Muscle of leg (tissue), 11 donors: Measurements from ENCODE around the gene G2E3. TPM values are rescaled to one million over a fixed set of nuclear protein-coding genes. Genes with fewer than 3 reads are reported as not detected.
"Not testable (repeated sequence)": the region's sequence is repeated elsewhere in the genome, so short reads cannot be mapped to it uniquely, and the experiment has no call there.

Source experiments
- DNase-seq: peaks from one replicate; pipeline ENCODE4 v3.0.0; 2013
- H3K27ac ChIP-seq: one replicate; pipeline ENCODE4 v1.5.1; 2013; ENCODE audit warnings: mild to moderate bottlenecking, low read length, control low read depth
- H3K27me3 ChIP-seq: one replicate; pipeline ENCODE4 v1.6.1; 2013; ENCODE audit warnings: low read length; ENCODE audit not compliant: control insufficient read depth, insufficient read depth
- H3K36me3 ChIP-seq: one replicate; pipeline ENCODE4 v1.6.1; 2013; ENCODE audit warnings: low read length; ENCODE audit not compliant: control insufficient read depth, insufficient read depth
- H3K4me1 ChIP-seq: one replicate; pipeline ENCODE4 v1.6.1; 2013; ENCODE audit warnings: low read length; ENCODE audit not compliant: control insufficient read depth, insufficient read depth
- H3K4me3 ChIP-seq: one replicate; pipeline ENCODE4 v1.5.1; 2013; ENCODE audit warnings: low read length, control low read depth
- H3K9me3 ChIP-seq: replicated peaks from 2 replicates; pipeline ENCODE4 v1.6.1; 2013; ENCODE audit warnings: low read depth, low read length; ENCODE audit not compliant: control insufficient read depth
- WGBS: methylation state at CpG from one replicate; pipeline ENCODE4 v1.1.5; 2013; ENCODE audit warnings: missing lambda C conversion rate; ENCODE audit not compliant: insufficient coverage; 5-methylcytosine and 5-hydroxymethylcytosine counted together
- polyA plus RNA-seq, 8 donors: library from polyadenylated mRNA; unstranded; fragments of 120-200 nt; gene quantifications; one replicate each; pipeline versions ENCODE4 v1.2.1 to v1.2.3, GENCODE V29; 2013; ENCODE audit warnings: inconsistent platforms in 1 of 8, low replicate concordance in 1 of 8; ENCODE audit not compliant: insufficient read length in 8 of 8, insufficient read depth in 1 of 8
- total RNA-seq: library from RNA; stranded (reverse); fragments of 120-200 nt; gene quantifications from one replicate; pipeline ENCODE4 v1.2.4, GENCODE V29; 2013

G2E3 gene
- total and polyA plus RNA-seq, 9 donors: 12.3 to 23.3 (median 18.1) TPM

GRCh38 chr14:30621354-30621939, 62.5 kb downstream of the G2E3 start:
- Histone ChIP-seq H3K27ac (peak overlapping the region; percentile 96), H3K9me3 (no peaks in the 10 kb centered on the region), H3K4me1 (peaks cover 5% of the 10 kb centered on the region), H3K27me3 (no peaks in the 10 kb centered on the region), H3K36me3 (peaks cover 2% of the 10 kb centered on the region), H3K4me3 (peak overlapping the region; percentile 90)
- WGBS: 4% methylated on average over 9 of the region's 17 CpGs
- peak; percentile 53 for DNase-seq

GRCh38 chr14:30621940-30622830, 63.2 kb downstream of the G2E3 start, which contains the start of gene SCFD1:
Gene SCFD1 (plus strand): TSS chr14:30622319. CDS start chr14:30622339, 20 bp downstream.
- Histone ChIP-seq H3K36me3 (peaks cover 2% of the 10 kb centered on the region), H3K4me3 (peak within 1 kb of the TSS; percentile 90), H3K4me1 (peaks cover 5% of the 10 kb centered on the region), H3K27me3 (no peaks in the 10 kb centered on the region), H3K27ac (peak within 1 kb of the TSS; percentile 96), H3K9me3 (no peaks in the 10 kb centered on the region)
- peak; percentile 98 for DNase-seq
- 0% methylated on average over 20 of the region's 35 CpGs for WGBS

GRCh38 chr14:30623412-30624131, 64.6 kb downstream of the G2E3 start:
- WGBS: no CpG with 5 or more reads among the region's 7 CpGs
- Histone ChIP-seq H3K9me3 (no peaks in the 10 kb centered on the region), H3K4me3 (peak overlapping the region; percentile 90), H3K4me1 (peaks cover 5% of the 10 kb centered on the region), H3K27ac (no peak overlapping the region), H3K36me3 (peaks cover 2% of the 10 kb centered on the region), H3K27me3 (no peaks in the 10 kb centered on the region)
- no peak for DNase-seq

- Histone ChIP-seq H3K4me1 (peaks cover 5% of the 10 kb centered on the region), H3K27me3 (no peaks in the 10 kb centered on the region), H3K9me3 (no peaks in the 10 kb centered on the region), H3K4me3 (no peak overlapping the region), H3K36me3 (peaks cover 2% of the 10 kb centered on the region), H3K27ac (no peak overlapping the region)
- no peak for DNase-seq
- 100% methylated on average over 1 of the region's 5 CpGs for WGBS
Measured at GRCh38 chr14:30624132-30624423, 65.1 kb downstream of the G2E3 start.

- no peaks in the 10 kb centered on the region for H3K27me3 ChIP-seq
- H3K27ac ChIP-seq: no peak overlapping the region
- WGBS: 100% methylated on average over 1 of the region's 3 CpGs
- DNase-seq: no peak
- H3K36me3 ChIP-seq: peaks cover 2% of the 10 kb centered on the region
- no peak overlapping the region for H3K4me3 ChIP-seq
- peaks cover 5% of the 10 kb centered on the region for H3K4me1 ChIP-seq
- H3K9me3 ChIP-seq: no peaks in the 10 kb centered on the region
Measured at GRCh38 chr14:30625533-30625932, 66.6 kb downstream of the G2E3 start.

- H3K27ac ChIP-seq, H3K9me3 ChIP-seq, H3K27me3 ChIP-seq, H3K4me1 ChIP-seq, DNase-seq, H3K4me3 ChIP-seq: not testable (repeated sequence)
- WGBS: no CpG with 5 or more reads among the region's 8 CpGs
- H3K36me3 ChIP-seq: peaks cover 11% of the 10 kb centered on the region
Measured at GRCh38 chr14:30629432-30629831, 70.5 kb downstream of the G2E3 start.

- Histone ChIP-seq H3K27me3 (no peaks in the 10 kb centered on the region), H3K9me3 (no peaks in the 10 kb centered on the region), H3K4me3 (no peak overlapping the region), H3K4me1 (peaks cover 5% of the 10 kb centered on the region), H3K36me3 (peaks cover 14% of the 10 kb centered on the region), H3K27ac (no peak overlapping the region)
- no peak for DNase-seq
Measured at GRCh38 chr14:30630248-30630647, 71.3 kb downstream of the G2E3 start.

- WGBS: no CpG with 5 or more reads among the region's 1 CpG
- no peaks in the 10 kb centered on the region for H3K4me1 ChIP-seq
- no peaks in the 10 kb centered on the region for H3K9me3 ChIP-seq
- H3K36me3 ChIP-seq: peaks cover 12% of the 10 kb centered on the region
- H3K27ac ChIP-seq: no peak overlapping the region
- no peak overlapping the region for H3K4me3 ChIP-seq
- DNase-seq: no peak
- no peaks in the 10 kb centered on the region for H3K27me3 ChIP-seq
Measured at GRCh38 chr14:30632730-30633129, 73.8 kb downstream of the G2E3 start.

- DNase-seq: no peak
- no peaks in the 10 kb centered on the region for H3K9me3 ChIP-seq
- WGBS: 85% methylated on average over 3 of the region's 3 CpGs
- H3K36me3 ChIP-seq: peaks cover 9% of the 10 kb centered on the region
- no peak overlapping the region for H3K27ac ChIP-seq
- H3K4me3 ChIP-seq: no peak overlapping the region
- H3K4me1 ChIP-seq: no peaks in the 10 kb centered on the region
- H3K27me3 ChIP-seq: no peaks in the 10 kb centered on the region
Measured at GRCh38 chr14:30638926-30639325, 80.0 kb downstream of the G2E3 start.

GRCh38 chr14:30641207-30641606, 82.2 kb downstream of the G2E3 start:
- DNase-seq: no peak
- Histone ChIP-seq H3K9me3 (peaks cover 6% of the 10 kb centered on the region), H3K36me3 (peaks cover 8% of the 10 kb centered on the region), H3K27me3 (no peaks in the 10 kb centered on the region), H3K4me1 (no peaks in the 10 kb centered on the region), H3K4me3 (no peak overlapping the region), H3K27ac (no peak overlapping the region)
- WGBS: no CpG with 5 or more reads among the region's 1 CpG
